ENCODE results near the gene OPA1.

Gene OPA1

GRCh38 chr3:193732391-193732790 lies 139.4 kb downstream of the OPA1 start:
- no peak overlapping the region for H3K27ac ChIP-seq
- H3K4me3 ChIP-seq = no peak overlapping the region
- H3K4me1 ChIP-seq = no peaks in the 10 kb centered on the region
- no peak for DNase-seq
- no peaks in the 10 kb centered on the region for H3K9me3 ChIP-seq
- peaks cover 0 to 3% of the 10 kb centered on the region in 2 donors for H3K27me3 ChIP-seq
- intact Hi-C loops (cut with DNase I; ENCODE audit: low total_unique reads) = no loop called here
- no peaks in the 10 kb centered on the region for H3K36me3 ChIP-seq
- TF ChIP-seq, protein P1, sequence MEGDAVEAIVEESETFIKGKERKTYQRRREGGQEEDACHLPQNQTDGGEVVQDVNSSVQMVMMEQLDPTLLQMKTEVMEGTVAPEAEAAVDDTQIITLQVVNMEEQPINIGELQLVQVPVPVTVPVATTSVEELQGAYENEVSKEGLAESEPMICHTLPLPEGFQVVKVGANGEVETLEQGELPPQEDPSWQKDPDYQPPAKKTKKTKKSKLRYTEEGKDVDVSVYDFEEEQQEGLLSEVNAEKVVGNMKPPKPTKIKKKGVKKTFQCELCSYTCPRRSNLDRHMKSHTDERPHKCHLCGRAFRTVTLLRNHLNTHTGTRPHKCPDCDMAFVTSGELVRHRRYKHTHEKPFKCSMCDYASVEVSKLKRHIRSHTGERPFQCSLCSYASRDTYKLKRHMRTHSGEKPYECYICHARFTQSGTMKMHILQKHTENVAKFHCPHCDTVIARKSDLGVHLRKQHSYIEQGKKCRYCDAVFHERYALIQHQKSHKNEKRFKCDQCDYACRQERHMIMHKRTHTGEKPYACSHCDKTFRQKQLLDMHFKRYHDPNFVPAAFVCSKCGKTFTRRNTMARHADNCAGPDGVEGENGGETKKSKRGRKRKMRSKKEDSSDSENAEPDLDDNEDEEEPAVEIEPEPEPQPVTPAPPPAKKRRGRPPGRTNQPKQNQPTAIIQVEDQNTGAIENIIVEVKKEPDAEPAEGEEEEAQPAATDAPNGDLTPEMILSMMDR (IDR thresholded peaks at IDR 0.05) = no peak

- Histone ChIP-seq H3K4me1 (no peaks in the 10 kb centered on the region), H3K4me3 (no peak overlapping the region), H3K36me3 (no peaks in the 10 kb centered on the region), H3K9me3 (no peaks in the 10 kb centered on the region), H3K27me3 (peaks cover 0 to 3% of the 10 kb centered on the region in 2 donors), H3K27ac (no peak overlapping the region)
- no peak for DNase-seq
- intact Hi-C loops (cut with DNase I; ENCODE audit: low total_unique reads) = no loop called here
- TF ChIP-seq, protein P1 (IDR thresholded peaks at IDR 0.05) = no peak
Measured at GRCh38 chr3:193732827-193733226, 139.8 kb downstream of the OPA1 start.

- Histone ChIP-seq H3K9me3 (no peaks in the 10 kb centered on the region), H3K4me3 (no peak overlapping the region), H3K4me1 (no peaks in the 10 kb centered on the region), H3K27me3 (peaks cover 0 to 3% of the 10 kb centered on the region in 2 donors), H3K27ac (no peak overlapping the region), H3K36me3 (no peaks in the 10 kb centered on the region)
- intact Hi-C loops (cut with DNase I; ENCODE audit: low total_unique reads) = no loop called here
- no peak for DNase-seq
- TF ChIP-seq, protein P1 (IDR thresholded peaks at IDR 0.05) = no peak
Measured at GRCh38 chr3:193734737-193735366, 141.8 kb downstream of the OPA1 start.

DNA sequence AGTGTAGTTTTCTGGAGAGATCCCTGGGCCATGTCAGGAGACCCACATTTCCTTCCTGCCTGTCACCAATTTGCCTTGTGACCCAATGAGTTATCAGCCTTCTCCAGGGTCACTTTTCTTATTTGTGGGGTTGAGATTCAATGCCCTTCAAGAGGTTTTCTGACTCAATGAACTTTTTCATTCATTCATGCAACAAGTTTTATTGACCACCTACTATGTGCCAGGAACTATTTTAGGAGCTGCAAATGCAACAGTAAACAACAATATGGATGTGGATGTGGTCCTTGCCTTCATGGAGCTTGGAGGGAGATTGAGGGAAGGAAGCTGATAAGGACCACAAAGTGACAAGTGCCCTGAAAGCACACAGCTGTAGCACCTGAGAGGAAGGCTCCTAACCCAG lies 142.8 kb downstream of the OPA1 start:
- TF ChIP-seq, protein P1 (IDR thresholded peaks at IDR 0.05) = no peak
- Histone ChIP-seq H3K27ac (no peak overlapping the region), H3K9me3 (no peaks in the 10 kb centered on the region), H3K4me1 (no peaks in the 10 kb centered on the region), H3K27me3 (no peaks in the 10 kb centered on the region), H3K4me3 (no peak overlapping the region), H3K36me3 (no peaks in the 10 kb centered on the region)
- intact Hi-C loops (cut with DNase I; ENCODE audit: low total_unique reads) = no loop called here
- no peak for DNase-seq

GRCh38 chr3:193736616-193737015 lies 143.6 kb downstream of the OPA1 start:
- Histone ChIP-seq H3K27me3 (no peaks in the 10 kb centered on the region), H3K9me3 (no peaks in the 10 kb centered on the region), H3K27ac (no peak overlapping the region), H3K4me1 (no peaks in the 10 kb centered on the region), H3K36me3 (no peaks in the 10 kb centered on the region), H3K4me3 (no peak overlapping the region)
- intact Hi-C loops (cut with DNase I; ENCODE audit: low total_unique reads) = no loop called here
- no peak for DNase-seq
- TF ChIP-seq, protein P1 (IDR thresholded peaks at IDR 0.05) = no peak
